HEK293T (cell line): ENCODE measurements around the gene KDM8.

Experiments used
- FOXM1 ChIP-seq: fragments of 450-650 bp; IDR thresholded peaks from 2 replicates; pipeline ENCODE4 v1.6.1; 2017; ENCODE audit warnings: mild to moderate bottlenecking, borderline replicate concordance
- SP1 ChIP-seq: fragments of 450-650 bp; IDR thresholded peaks from 2 replicates; pipeline ENCODE4 v1.6.1; 2017

- TF ChIP-seq SP1 = no peak
- TF ChIP-seq FOXM1 = no peak
Observed at GRCh38 chr16:27209591-27209990, 6.3 kb downstream of the KDM8 start.
